ENCODE measurements around the gene ARHGEF16.

Gene ARHGEF16

GRCh38 chr1:3422638-3423037 lies 31.8 kb upstream of the ARHGEF16 start:
- DNase-seq (ENCODE audit: low spot score): no peak

- DNase-seq (ENCODE audit: low spot score): no peak
Observed at GRCh38 chr1:3423245-3423829, 31.1 kb upstream of the ARHGEF16 start.

GRCh38 chr1:3423896-3424611 lies 30.4 kb upstream of the ARHGEF16 start:
- no peak for DNase-seq (ENCODE audit: low spot score)

- DNase-seq (ENCODE audit: low spot score): no peak
Observed at GRCh38 chr1:3425486-3426215, 28.8 kb upstream of the ARHGEF16 start.

GRCh38 chr1:3426956-3427535 lies 27.4 kb upstream of the ARHGEF16 start:
- no peak for DNase-seq (ENCODE audit: low spot score)

GRCh38 chr1:3427711-3428704 lies 26.5 kb upstream of the ARHGEF16 start:
- DNase-seq (ENCODE audit: low spot score): no peak

- DNase-seq (ENCODE audit: low spot score): no peak
Observed at GRCh38 chr1:3428899-3429298, 25.6 kb upstream of the ARHGEF16 start.

- no peak for DNase-seq (ENCODE audit: low spot score)
Observed at GRCh38 chr1:3429320-3429719, 25.1 kb upstream of the ARHGEF16 start.

- no peak for DNase-seq (ENCODE audit: low spot score)
Observed at GRCh38 chr1:3429766-3430165, 24.7 kb upstream of the ARHGEF16 start.

- no peak for DNase-seq (ENCODE audit: low spot score)
Observed at GRCh38 chr1:3430406-3430805, 24.1 kb upstream of the ARHGEF16 start.

GRCh38 chr1:3430820-3431219 lies 23.6 kb upstream of the ARHGEF16 start:
- DNase-seq (ENCODE audit: low spot score): no peak

- no peak for DNase-seq (ENCODE audit: low spot score)
Observed at GRCh38 chr1:3431266-3431665, 23.2 kb upstream of the ARHGEF16 start.

GRCh38 chr1:3431686-3432085 lies 22.8 kb upstream of the ARHGEF16 start:
- DNase-seq (ENCODE audit: low spot score): no peak

- DNase-seq (ENCODE audit: low spot score): no peak
Observed at GRCh38 chr1:3432306-3432705, 22.2 kb upstream of the ARHGEF16 start.

- DNase-seq (ENCODE audit: low spot score): no peak
Observed at GRCh38 chr1:3433076-3433475, 21.4 kb upstream of the ARHGEF16 start.

GRCh38 chr1:3433596-3434320 lies 20.7 kb upstream of the ARHGEF16 start:
- no peak for DNase-seq (ENCODE audit: low spot score)

- no peak for DNase-seq (ENCODE audit: low spot score)
Observed at GRCh38 chr1:3434406-3435110, 19.9 kb upstream of the ARHGEF16 start.

GRCh38 chr1:3435666-3436065 lies 18.8 kb upstream of the ARHGEF16 start:
- DNase-seq (ENCODE audit: low spot score): no peak

GRCh38 chr1:3436451-3436850 lies 18.0 kb upstream of the ARHGEF16 start:
- no peak for DNase-seq (ENCODE audit: low spot score)

GRCh38 chr1:3436901-3437300 lies 17.6 kb upstream of the ARHGEF16 start:
- no peak for DNase-seq (ENCODE audit: low spot score)
